ENCODE data around the gene VSNL1.

DNA sequence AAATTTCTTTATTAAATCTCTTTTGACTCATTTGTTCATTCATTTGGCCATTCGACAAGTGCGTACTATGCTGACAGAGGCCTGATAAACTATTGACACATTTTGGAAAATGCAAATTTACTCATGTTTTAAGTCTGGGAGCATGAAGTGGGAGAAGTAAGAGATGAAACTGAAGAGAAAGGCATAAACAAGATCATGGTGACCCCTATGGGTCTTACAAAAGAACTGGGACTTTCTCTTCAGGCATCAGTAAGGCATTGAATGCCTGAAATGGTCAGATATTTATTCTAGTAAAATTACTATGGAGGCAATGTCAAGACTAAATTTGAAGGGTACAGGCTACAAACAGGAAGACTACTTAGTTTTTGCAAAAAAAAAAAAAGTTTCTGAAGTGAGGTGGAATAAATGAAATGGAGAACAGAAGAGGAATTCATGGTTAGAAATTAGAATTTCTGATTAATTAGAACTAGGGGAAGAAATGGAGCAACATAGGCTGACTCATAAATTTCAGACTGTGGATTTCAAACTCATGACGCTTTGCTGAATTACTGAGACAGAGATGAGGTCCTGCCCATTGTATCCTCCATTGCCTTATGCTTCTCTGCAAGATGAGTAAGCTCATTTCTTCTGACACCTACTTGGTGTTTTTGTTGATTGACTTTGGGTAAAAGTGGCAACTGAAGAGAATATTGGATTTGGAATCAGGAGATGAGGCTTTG lies 32.7 kb downstream of the VSNL1 start:
- no peak for TF ChIP-seq POLR2A (IDR thresholded peaks at IDR 0.05)
- no peak for TF ChIP-seq POLR2AphosphoS5 (IDR thresholded peaks at IDR 0.05)
